H9 (cell line): Measurements from ENCODE around the gene ZNF35. TPM values are rescaled to one million over a fixed set of nuclear protein-coding genes. Genes with fewer than 3 reads are reported as not detected.

ENCODE experiments used
- DNase-seq: peaks from one replicate; pipeline ENCODE4 v3.0.0-alpha.2; 2017
- H2AFZ ChIP-seq: one replicate; pipeline ENCODE4 v1.6.1; 2013; ENCODE audit warnings: mild to moderate bottlenecking, low read length, control low read depth, moderate library complexity
- H2AK5ac ChIP-seq: 2 replicates; pipeline ENCODE4 v1.6.1; 2013; ENCODE audit warnings: low read length, control low read depth, mixed read lengths; ENCODE audit not compliant: insufficient read length
- H2BK120ac ChIP-seq: one replicate; pipeline ENCODE4 v1.6.1; 2013; ENCODE audit warnings: low read depth, mild to moderate bottlenecking, low read length, control low read depth, inconsistent platforms; ENCODE audit not compliant: poor library complexity, severe bottlenecking
- H2BK12ac ChIP-seq: 2 replicates; pipeline ENCODE4 v1.6.1; 2013; ENCODE audit warnings: low read length, control low read depth, mixed read lengths, low read depth; ENCODE audit not compliant: insufficient read length
- H2BK15ac ChIP-seq: 2 replicates; pipeline ENCODE4 v1.6.1; 2013; ENCODE audit warnings: low read depth, low read length, control low read depth
- H2BK20ac ChIP-seq: one replicate; pipeline ENCODE4 v1.6.1; 2013; ENCODE audit warnings: low read depth, mild to moderate bottlenecking, low read length, control low read depth, inconsistent platforms; ENCODE audit not compliant: poor library complexity, severe bottlenecking
- H2BK5ac ChIP-seq: 2 replicates; pipeline ENCODE4 v1.6.1; 2013; ENCODE audit warnings: low read length, control low read depth, mixed read lengths; ENCODE audit not compliant: insufficient read length
- H3K14ac ChIP-seq: 2 replicates; pipeline ENCODE4 v1.6.1; 2013; ENCODE audit warnings: low read length, control low read depth; ENCODE audit not compliant: insufficient read depth
- H3K18ac ChIP-seq: 2 replicates; pipeline ENCODE4 v1.6.1; 2013; ENCODE audit warnings: low read depth, mild to moderate bottlenecking, mixed read lengths, low read length, control low read depth; ENCODE audit not compliant: insufficient read length
- H3K23ac ChIP-seq: 2 replicates; pipeline ENCODE4 v1.6.1; 2013; ENCODE audit warnings: low read length, control low read depth, mixed read lengths, low read depth; ENCODE audit not compliant: insufficient read length
- H3K23me2 ChIP-seq: 2 replicates; pipeline ENCODE4 v1.6.1; 2013; ENCODE audit warnings: low read depth, mild to moderate bottlenecking, mixed read lengths, low read length, control low read depth; ENCODE audit not compliant: insufficient read length, poor library complexity, severe bottlenecking
- H3K27ac ChIP-seq: 2 replicates; pipeline ENCODE4 v1.5.1; 2013; ENCODE audit warnings: low read length, control low read depth, mixed read lengths, low read depth; ENCODE audit not compliant: insufficient read length
- H3K27me3 ChIP-seq: 2 replicates; pipeline ENCODE4 v1.6.1; 2013; ENCODE audit warnings: low read length, control low read depth, inconsistent platforms; ENCODE audit not compliant: insufficient read depth
- H3K4ac ChIP-seq: 2 replicates; pipeline ENCODE4 v1.6.1; 2013; ENCODE audit warnings: low read depth, mild to moderate bottlenecking, control low read depth, inconsistent platforms, low read length, moderate library complexity
- H3K4me1 ChIP-seq: 2 replicates; pipeline ENCODE4 v1.6.1; 2013; ENCODE audit warnings: low read length, control low read depth, inconsistent platforms; ENCODE audit not compliant: insufficient read depth
- H3K4me2 ChIP-seq: 2 replicates; pipeline ENCODE4 v1.6.1; 2013; ENCODE audit warnings: low read length, control low read depth, mixed read lengths; ENCODE audit not compliant: insufficient read length, insufficient read depth
- H3K56ac ChIP-seq: 2 replicates; pipeline ENCODE4 v1.6.1; 2013; ENCODE audit warnings: low read depth, mild to moderate bottlenecking, mixed read lengths, low read length, control low read depth; ENCODE audit not compliant: insufficient read length
- H3K79me1 ChIP-seq: 2 replicates; pipeline ENCODE4 v1.6.1; 2013; ENCODE audit warnings: low read depth, mild to moderate bottlenecking, moderate library complexity, low read length, control low read depth, inconsistent platforms; ENCODE audit not compliant: insufficient read depth, poor library complexity, severe bottlenecking
- H3K79me2 ChIP-seq: 2 replicates; pipeline ENCODE4 v1.6.1; 2013; ENCODE audit warnings: low read length, control low read depth, inconsistent platforms; ENCODE audit not compliant: insufficient read depth
- H3K9ac ChIP-seq: 2 replicates; pipeline ENCODE4 v1.6.1; 2013; ENCODE audit warnings: low read length, control low read depth, mixed read lengths; ENCODE audit not compliant: insufficient read length; ENCODE audit errors: extremely low read depth
- H3K9me3 ChIP-seq: one replicate; pipeline ENCODE4 v1.6.1; 2013; ENCODE audit warnings: low read depth, low read length, inconsistent platforms; ENCODE audit not compliant: control insufficient read depth
- H3T11ph ChIP-seq: one replicate; pipeline ENCODE4 v1.6.1; 2013; ENCODE audit warnings: mild to moderate bottlenecking, low read length, control low read depth, inconsistent platforms
- H4K20me1 ChIP-seq: one replicate; pipeline ENCODE4 v1.6.1; 2013; ENCODE audit not compliant: control insufficient read depth, insufficient read length, insufficient read depth
- H4K5ac ChIP-seq: 2 replicates; pipeline ENCODE4 v1.6.1; 2013; ENCODE audit warnings: low read depth, mild to moderate bottlenecking, mixed read lengths, low read length, control low read depth; ENCODE audit not compliant: insufficient read length
- H4K8ac ChIP-seq: replicated peaks from 2 replicates; pipeline ENCODE4 v1.6.1; 2013; ENCODE audit warnings: low read length, control low read depth, mixed read lengths, low read depth; ENCODE audit not compliant: insufficient read length
- H4K91ac ChIP-seq: 2 replicates; pipeline ENCODE4 v1.6.1; 2013; ENCODE audit warnings: low read depth, mild to moderate bottlenecking, moderate library complexity, mixed read lengths, low read length, control low read depth; ENCODE audit not compliant: insufficient read length
- H3K27ac Mint-ChIP-seq, 3 experiments: 2 replicates in 2 of 3; 3 replicates in 1 of 3; pipeline ENCODE4 v1.8.0; 2020 to 2021; ENCODE audit warnings: mixed read lengths in 3 of 3, mild to moderate bottlenecking in 1 of 3, moderate library complexity in 1 of 3
- H3K27me3 Mint-ChIP-seq: 2 replicates; pipeline ENCODE4 v1.8.0; 2021; ENCODE audit warnings: low read depth, mild to moderate bottlenecking, moderate library complexity, mixed read lengths
- H3K36me3 Mint-ChIP-seq, 3 experiments: 2 replicates in 2 of 3; 3 replicates in 1 of 3; pipeline ENCODE4 v1.8.0; 2020 to 2021; ENCODE audit warnings: low read depth in 3 of 3, mixed read lengths in 3 of 3; ENCODE audit not compliant: insufficient read depth in 1 of 3
- H3K4me1 Mint-ChIP-seq, 2 experiments: 2 replicates each; pipeline ENCODE4 v1.8.0; 2020; ENCODE audit warnings: mixed read lengths in 2 of 2
- H3K4me3 Mint-ChIP-seq, 2 experiments: 2 replicates in 1 of 2; 3 replicates in 1 of 2; pipeline ENCODE4 v1.8.0; 2020 to 2021; ENCODE audit warnings: mild to moderate bottlenecking in 2 of 2, mixed read lengths in 2 of 2, moderate library complexity in 1 of 2
- H3K9me3 Mint-ChIP-seq, 2 experiments: 2 replicates in 1 of 2; 3 replicates in 1 of 2; pipeline ENCODE4 v1.8.0; 2020; ENCODE audit warnings: mild to moderate bottlenecking in 2 of 2, mixed read lengths in 2 of 2, moderate library complexity in 1 of 2
- WGBS: extraction: QIAGEN DNeasy Blood & Tissue Kit; methylation state at CpG from one replicate; pipeline ENCODE4 v1.1.7; 2013; ENCODE audit warnings: missing lambda C conversion rate, low lambda C conversion rate, mixed read lengths; ENCODE audit not compliant: insufficient read length; ENCODE audit errors: extremely low coverage; 5-methylcytosine and 5-hydroxymethylcytosine counted together
- total RNA-seq: library from RNA; stranded (reverse); gene quantifications from 2 replicates; pipeline ENCODE4 v1.2.1, GENCODE V29; 2021
- TF ChIP-seq, protein P1 (sequence below): fragments of 200-600 bp; sonication (generic); conservative IDR thresholded peaks from 3 replicates; pipeline ENCODE4 v1.8.0; 2021; ENCODE audit warnings: antibody characterized with exemption, mild to moderate bottlenecking

Gene ZNF35
- total RNA-seq, 1 experiment from 2014 or later = 27.3 TPM

DNA sequence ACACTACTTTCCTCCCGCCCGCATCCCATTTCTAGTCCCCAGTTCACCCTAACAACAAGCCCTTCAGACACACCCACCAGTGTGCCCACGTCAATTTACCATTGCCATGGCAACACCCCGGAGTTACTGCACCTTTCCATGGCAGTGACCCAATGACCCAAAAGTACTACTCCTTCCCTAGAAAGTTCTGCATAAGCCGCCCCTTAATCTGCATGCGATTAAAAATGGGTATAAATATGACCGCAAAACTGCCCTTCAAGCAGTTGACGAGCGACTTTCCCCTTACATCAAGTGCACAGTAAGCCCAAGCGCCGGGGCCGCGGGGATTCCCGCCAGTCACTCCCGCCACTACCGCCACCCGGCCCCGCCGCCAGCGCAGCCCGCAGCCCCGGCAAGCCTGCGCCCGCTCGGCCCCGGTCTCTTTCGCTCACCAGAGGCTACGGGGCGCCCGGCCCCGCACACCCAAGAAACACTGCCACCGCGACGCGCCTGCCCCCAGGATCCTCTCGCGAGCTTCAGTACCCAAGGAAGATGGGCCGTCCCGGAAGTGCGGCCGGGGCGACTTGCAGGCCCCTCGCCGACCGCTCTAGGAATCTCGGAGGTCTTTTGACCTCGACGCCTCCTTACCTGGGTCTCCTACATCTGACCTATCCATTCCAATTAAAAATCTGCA, 36.7 kb downstream of the ZNF35 start:
- Histone ChIP-seq H2BK12ac (no peak overlapping the region), H3K79me1 (no peaks in the 10 kb centered on the region), H2BK15ac (no peak overlapping the region), H3K4me1 (no peaks in the 10 kb centered on the region), H3K4ac (no peak overlapping the region), H2BK120ac (no peak overlapping the region), H3K27ac (no peak overlapping the region), H3K27me3 (no peaks in the 10 kb centered on the region), H4K5ac (no peak overlapping the region), H2AFZ (no peak overlapping the region), H3K23ac (no peak overlapping the region), H4K8ac (no peak overlapping the region), H3K9ac (no peak overlapping the region), H3K9me3 (peaks cover 22% of the 10 kb centered on the region), H3K14ac (0 out of 2 replicates have a peak overlapping the region, but pooled peaks have one; percentile 56), H4K20me1 (no peaks in the 10 kb centered on the region), H2AK5ac (no peak overlapping the region), H3K23me2 (no peaks in the 10 kb centered on the region), H3T11ph (no peak overlapping the region), H3K56ac (no peak overlapping the region), H2BK20ac (no peak overlapping the region), H3K4me2 (peak overlapping the region; percentile 35), H3K79me2 (no peaks in the 10 kb centered on the region), H2BK5ac (no peak overlapping the region), H4K91ac (no peak overlapping the region), H3K18ac (no peak overlapping the region)
- peaks cover 31% of the 10 kb centered on the region for H3K27me3 Mint-ChIP-seq
- H3K4me1 Mint-ChIP-seq = peaks cover 2 to 4% of the 10 kb centered on the region in 2 experiments
- peaks cover 24 to 43% (median 27%) of the 10 kb centered on the region in 3 experiments for H3K36me3 Mint-ChIP-seq
- H3K27ac Mint-ChIP-seq = peak overlapping the region in 1 of 3 experiments; percentile 46; a peak in 1 of 7 replicates
- H3K9me3 Mint-ChIP-seq = peaks cover 53 to 72% of the 10 kb centered on the region in 2 experiments
- TF ChIP-seq, protein P1, sequence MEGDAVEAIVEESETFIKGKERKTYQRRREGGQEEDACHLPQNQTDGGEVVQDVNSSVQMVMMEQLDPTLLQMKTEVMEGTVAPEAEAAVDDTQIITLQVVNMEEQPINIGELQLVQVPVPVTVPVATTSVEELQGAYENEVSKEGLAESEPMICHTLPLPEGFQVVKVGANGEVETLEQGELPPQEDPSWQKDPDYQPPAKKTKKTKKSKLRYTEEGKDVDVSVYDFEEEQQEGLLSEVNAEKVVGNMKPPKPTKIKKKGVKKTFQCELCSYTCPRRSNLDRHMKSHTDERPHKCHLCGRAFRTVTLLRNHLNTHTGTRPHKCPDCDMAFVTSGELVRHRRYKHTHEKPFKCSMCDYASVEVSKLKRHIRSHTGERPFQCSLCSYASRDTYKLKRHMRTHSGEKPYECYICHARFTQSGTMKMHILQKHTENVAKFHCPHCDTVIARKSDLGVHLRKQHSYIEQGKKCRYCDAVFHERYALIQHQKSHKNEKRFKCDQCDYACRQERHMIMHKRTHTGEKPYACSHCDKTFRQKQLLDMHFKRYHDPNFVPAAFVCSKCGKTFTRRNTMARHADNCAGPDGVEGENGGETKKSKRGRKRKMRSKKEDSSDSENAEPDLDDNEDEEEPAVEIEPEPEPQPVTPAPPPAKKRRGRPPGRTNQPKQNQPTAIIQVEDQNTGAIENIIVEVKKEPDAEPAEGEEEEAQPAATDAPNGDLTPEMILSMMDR = no peak
- WGBS = no CpG with 5 or more reads among the region's 48 CpGs
- DNase-seq = peak; percentile 78
- peak overlapping the region; percentile 83 to 89 for H3K4me3 Mint-ChIP-seq
